ENCODE results near the gene PARD3B. TPM values are rescaled to one million over a fixed set of nuclear protein-coding genes. Genes with fewer than 3 reads are reported as not detected.

The PARD3B gene
- total and polyA plus RNA-seq, 2 of the 8 experiments (the other 6 are each of a cell fraction or from before 2014, with no cell fraction given) = 1.2 to 5.7 TPM

- H3K27me3 ChIP-seq (replicated peaks in 1 of 4; ENCODE audit: control insufficient read depth in 3 of 4, extremely low read depth in 1 of 4, insufficient read depth in 3 of 4, low read length in 3 of 4) = peaks cover 0 to 1% (median 0%) of the 10 kb centered on the region in 4 experiments; a peak in 2 of 7 replicates
- H3K18ac ChIP-seq (ENCODE audit: extremely low read depth, low read length) = no peak overlapping the region
- no peak overlapping the region for H3K4me2 ChIP-seq (ENCODE audit: insufficient read depth in 1 of 2, low read depth in 2 of 2, low read length in 2 of 2)
- no peaks in the 10 kb centered on the region for H4K20me1 ChIP-seq (replicated peaks in 1 of 2; ENCODE audit: control insufficient read depth in 1 of 2, insufficient read depth in 2 of 2, low read length in 2 of 2)
- no peak overlapping the region for H2BK12ac ChIP-seq (ENCODE audit: low read depth, low read length)
- H3K4me3 ChIP-seq (ENCODE audit: extremely low read depth in 1 of 4, insufficient read depth in 2 of 4, low read depth in 3 of 4, low read length in 4 of 4) = no peak overlapping the region
- POLR2A ChIA-PET (ENCODE audit: partially characterized antibody) = no interaction called here
- H3K14ac ChIP-seq (ENCODE audit: insufficient read length) = no peak overlapping the region
- H4K5ac ChIP-seq (ENCODE audit: insufficient read length, low read depth, low read length) = no peak overlapping the region
- H4K91ac ChIP-seq (replicated peaks; ENCODE audit: insufficient read length, low read length) = no peak overlapping the region
- H3K56ac ChIP-seq (replicated peaks; ENCODE audit: insufficient read length, low read depth, low read length) = no peak overlapping the region
- H2BK120ac ChIP-seq (replicated peaks; ENCODE audit: low read depth, low read length) = no peak overlapping the region
- no peaks in the 10 kb centered on the region for H3K9me3 ChIP-seq (ENCODE audit: insufficient read depth in 2 of 2, low read depth in 1 of 2, low read length in 1 of 2)
- no peak overlapping the region for H3K23ac ChIP-seq (ENCODE audit: insufficient read length)
- no peak overlapping the region for H4K8ac ChIP-seq (ENCODE audit: extremely low read depth, insufficient read depth, low read length)
- no peak overlapping the region for H2BK5ac ChIP-seq (ENCODE audit: low read depth, low read length)
- no peaks in the 10 kb centered on the region for H3K79me1 ChIP-seq (ENCODE audit: low read depth, low read length)
- H2AFZ ChIP-seq (ENCODE audit: low read length) = no peak overlapping the region
- no peak overlapping the region for H3K27ac ChIP-seq (ENCODE audit: low read depth, low read length)
- no peak overlapping the region for H3K9ac ChIP-seq (replicated peaks in 1 of 4; ENCODE audit: extremely low read depth in 1 of 4, low read depth in 3 of 4, low read length in 3 of 4)
- H2BK20ac ChIP-seq (ENCODE audit: low read length) = no peak overlapping the region
- H3K4ac ChIP-seq (replicated peaks; ENCODE audit: insufficient read length, low read depth, low read length) = no peak overlapping the region
- H2BK15ac ChIP-seq (ENCODE audit: low read length) = no peak overlapping the region
- no peak for TF ChIP-seq POLR2AphosphoS5 (IDR thresholded peaks at IDR 0.05; ENCODE audit: low read depth, low read length)
- WGBS, 2 experiments (ENCODE audit: extremely low coverage in 1 of 2, insufficient coverage in 1 of 2, insufficient read length in 1 of 2, insufficient replicate concordance in 2 of 2, low coverage in 1 of 2, low lambda C conversion rate in 2 of 2, missing lambda C conversion rate in 1 of 2) = 80% methylated on average over 8 of the region's 8 CpGs; no CpG with 5 or more reads in 1 of the 2 experiments
- DNase-seq (ENCODE audit: low read depth in 1 of 2, low spot score in 2 of 2) (peak in 1 of 2 experiments; percentile 10), FAIRE-seq (no peak)
- H3K23me2 ChIP-seq (ENCODE audit: low read depth, low read length) = no peaks in the 10 kb centered on the region
- H2AK5ac ChIP-seq (ENCODE audit: low read depth, low read length) = no peak overlapping the region
- H3K79me2 ChIP-seq (ENCODE audit: control insufficient read depth in 1 of 2, insufficient read depth in 2 of 2, low read length in 2 of 2) = no peaks in the 10 kb centered on the region
- CTCF ChIA-PET (ENCODE audit: partially characterized antibody) = interaction anchor here (0.8 to 3.6 kb wide), 5 partner anchors 13 to 337 kb away, joined by 3 to 18 read pairs (median 4); no protein-coding TSS in a partner anchor
- peaks cover 0 to 4% (median 0%) of the 10 kb centered on the region in 4 experiments; a peak in 2 of 7 replicates for H3K4me1 ChIP-seq (replicated peaks in 1 of 4; ENCODE audit: control insufficient read depth in 3 of 4, insufficient read depth in 4 of 4, low read length in 3 of 4)
- no peaks in the 10 kb centered on the region; a peak in 1 of 8 replicates for H3K36me3 ChIP-seq (ENCODE audit: control insufficient read depth in 2 of 4, insufficient read depth in 4 of 4, low read length in 3 of 4)
Observed at GRCh38 chr2:205659922-205660321, 1114.6 kb downstream of the PARD3B start.

Data from H1 (cell line).